ENCODE measurements around the gene GUCY2F. TPM values are rescaled to one million over a fixed set of nuclear protein-coding genes. Genes with fewer than 3 reads are reported as not detected.

Gene GUCY2F
- total RNA-seq, 1 experiment from 2014 or later: not detected

DNA sequence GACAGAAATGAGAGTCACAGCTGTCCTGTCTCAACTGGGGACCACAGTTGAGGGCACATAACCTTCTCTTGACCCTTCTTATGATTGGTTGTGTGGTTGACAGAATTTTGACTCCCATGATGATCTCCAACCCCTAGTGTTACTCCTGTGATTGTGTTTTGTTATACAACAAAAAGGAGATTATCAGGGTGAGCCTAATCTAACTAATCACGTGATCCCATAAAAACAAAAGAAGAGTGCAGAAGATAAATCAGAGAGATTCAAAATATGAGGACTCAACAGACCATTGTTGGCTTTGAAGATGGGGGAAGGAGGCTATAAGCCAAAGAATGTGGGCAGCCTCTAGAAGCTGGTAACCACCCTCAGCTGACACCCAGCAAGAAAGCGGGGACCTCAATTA lies 72.7 kb downstream of the GUCY2F start:
- no peak for DNase-seq (ENCODE audit: low read depth, low spot score)
- in situ Hi-C loops (cut with HindIII; ENCODE audit: low pct_unique_long_range_greater_than_20kb, low sequenced_read_pairs): no loop called here

DNA sequence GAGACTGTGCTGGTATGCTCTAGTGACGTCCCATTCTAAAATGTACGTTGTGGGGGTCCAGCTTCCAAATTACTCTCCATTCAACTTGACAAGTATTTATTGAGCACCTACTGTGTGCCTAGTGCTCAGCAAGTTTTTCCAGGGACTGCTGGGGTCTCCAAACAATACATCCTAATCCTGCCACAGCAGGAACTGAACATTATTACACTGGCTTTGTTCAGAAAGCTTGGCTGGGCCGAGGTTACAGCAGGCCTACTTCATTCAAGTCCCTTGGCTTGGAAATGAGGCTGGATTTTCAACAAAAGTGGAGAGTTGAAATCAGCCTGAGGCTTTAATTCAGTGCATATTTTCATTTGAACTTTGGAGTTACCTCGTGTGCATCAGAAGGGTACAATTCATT lies 78.0 kb downstream of the GUCY2F start:
- in situ Hi-C loops (cut with HindIII; ENCODE audit: low pct_unique_long_range_greater_than_20kb, low sequenced_read_pairs): no loop called here
- no peak for DNase-seq (ENCODE audit: low read depth, low spot score)

DNA sequence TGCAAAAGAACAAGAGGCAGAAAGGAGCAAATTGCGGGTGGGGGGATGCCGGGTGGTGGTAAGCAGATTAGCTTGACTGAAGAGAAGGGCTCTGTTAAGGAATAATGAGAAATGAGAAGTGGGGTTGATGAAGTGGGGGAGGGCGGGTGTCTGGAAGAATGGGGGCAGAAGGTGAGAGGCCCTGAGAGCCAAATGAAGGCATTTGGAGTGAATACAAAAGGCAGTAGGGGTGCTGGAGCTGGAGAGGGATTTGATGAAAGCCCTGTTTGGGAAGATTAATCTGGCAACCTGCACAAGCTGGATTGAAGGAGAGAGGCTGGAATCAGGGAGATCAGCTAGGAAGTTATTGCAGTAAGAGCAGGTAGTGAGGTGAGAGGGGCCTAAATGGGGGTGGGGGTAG lies 82.1 kb downstream of the GUCY2F start:
- in situ Hi-C loops (cut with HindIII; ENCODE audit: low pct_unique_long_range_greater_than_20kb, low sequenced_read_pairs): no loop called here
- no peak for DNase-seq (ENCODE audit: low read depth, low spot score)

DNA sequence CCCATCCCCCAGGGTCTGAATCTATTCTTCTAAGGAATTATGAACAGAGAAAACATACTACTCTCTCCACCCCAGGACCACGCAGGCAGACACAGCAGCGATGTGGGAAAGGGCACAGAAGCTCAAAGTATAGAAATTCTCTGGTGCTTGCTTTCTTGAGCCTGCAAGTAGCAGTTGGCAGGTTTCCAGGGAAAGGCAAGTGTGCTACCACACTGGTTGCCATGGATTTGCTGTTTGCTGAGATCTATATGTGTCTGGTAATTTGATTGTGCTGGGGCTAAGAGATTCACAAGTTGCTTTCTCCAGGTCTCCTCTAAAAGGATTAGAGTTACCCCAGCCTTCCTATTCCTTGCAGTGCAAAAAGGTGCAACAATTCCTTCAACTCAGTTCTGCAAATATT lies 83.1 kb downstream of the GUCY2F start:
- DNase-seq (ENCODE audit: low read depth, low spot score): no peak
- in situ Hi-C loops (cut with HindIII; ENCODE audit: low pct_unique_long_range_greater_than_20kb, low sequenced_read_pairs): no loop called here

DNA sequence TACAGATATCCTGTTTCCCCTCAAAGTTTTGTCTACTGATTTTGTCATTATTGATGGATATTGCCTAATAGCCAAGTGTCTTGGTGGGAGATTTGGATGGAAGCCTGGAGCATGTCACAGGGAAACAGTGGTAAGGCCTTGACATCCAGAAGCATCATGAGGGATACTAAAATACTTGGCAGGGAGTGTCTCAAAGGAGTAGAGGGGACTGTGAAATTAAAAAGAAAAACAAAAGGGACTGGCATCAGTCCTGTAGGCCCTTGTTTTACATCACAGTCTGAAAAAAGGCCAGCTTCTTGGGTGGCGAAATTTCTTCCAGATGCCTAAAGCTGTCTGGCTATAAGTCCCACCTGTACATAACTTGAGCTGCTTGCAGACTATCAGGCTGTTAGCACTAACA lies 83.8 kb downstream of the GUCY2F start:
- DNase-seq (ENCODE audit: low read depth, low spot score): no peak
- in situ Hi-C loops (cut with HindIII; ENCODE audit: low pct_unique_long_range_greater_than_20kb, low sequenced_read_pairs): no loop called here

DNA sequence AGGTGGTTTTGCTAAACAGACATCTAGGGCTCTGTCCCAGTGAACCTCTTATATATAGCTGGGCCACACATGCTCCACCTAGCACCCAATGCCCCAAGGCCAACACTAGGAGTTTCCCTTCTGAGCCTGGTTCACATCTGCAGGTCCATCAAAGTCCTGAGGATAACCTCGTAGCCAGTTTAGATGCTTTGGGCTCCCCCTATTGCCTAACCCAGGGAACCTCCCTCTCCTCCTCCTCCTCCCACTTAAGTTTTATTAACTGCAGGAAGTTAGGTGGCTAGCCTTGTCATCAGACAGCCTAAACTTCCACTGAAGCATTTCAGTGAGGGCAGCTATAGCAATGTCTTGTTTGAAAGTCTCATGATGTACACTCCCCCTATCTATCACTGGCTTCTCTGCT lies 88.0 kb downstream of the GUCY2F start:
- in situ Hi-C loops (cut with HindIII; ENCODE audit: low pct_unique_long_range_greater_than_20kb, low sequenced_read_pairs): no loop called here
- peak; percentile 38 for DNase-seq (ENCODE audit: low read depth, low spot score)

DNA sequence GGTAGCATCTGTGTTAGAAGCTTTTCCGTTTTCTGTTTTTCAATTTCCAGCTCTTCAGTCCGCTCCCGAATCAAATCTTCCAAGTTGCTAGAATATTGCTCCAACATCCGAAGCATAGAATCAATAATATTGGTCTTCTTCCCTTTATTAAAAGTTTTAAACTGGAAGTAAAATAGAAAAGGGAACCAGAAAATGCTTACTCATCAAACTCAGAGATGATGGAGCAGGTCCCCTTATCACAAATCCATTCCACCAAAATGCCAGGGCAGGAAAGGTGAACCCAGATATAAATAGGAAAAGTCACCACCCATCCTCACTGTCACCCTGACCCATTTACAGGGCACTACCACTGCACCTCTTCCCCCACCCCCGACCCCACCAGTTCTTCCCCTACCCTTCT lies 89.0 kb downstream of the GUCY2F start:
- in situ Hi-C loops (cut with HindIII; ENCODE audit: low pct_unique_long_range_greater_than_20kb, low sequenced_read_pairs): no loop called here
- DNase-seq (ENCODE audit: low read depth, low spot score): no peak

DNA sequence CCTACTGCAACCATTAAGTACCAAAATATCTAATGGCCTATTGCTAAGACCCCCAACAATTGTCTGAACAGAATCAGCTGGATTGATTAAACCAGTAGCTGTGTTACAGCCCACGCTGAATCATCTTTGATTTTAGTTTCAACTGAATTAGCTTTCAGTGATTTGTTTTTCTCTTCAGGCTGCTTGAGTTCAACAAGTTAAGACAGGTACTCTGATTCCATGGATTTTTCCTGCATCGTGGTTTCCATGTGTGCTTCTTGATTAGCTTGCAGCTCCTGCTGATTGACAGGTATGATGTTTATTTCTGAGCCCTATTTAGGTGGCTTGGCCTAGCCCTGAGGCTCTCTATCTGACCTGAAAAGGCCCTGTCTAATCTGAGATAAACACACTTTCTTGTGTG lies 91.3 kb downstream of the GUCY2F start:
- no peak for DNase-seq (ENCODE audit: low read depth, low spot score)
- in situ Hi-C loops (cut with HindIII; ENCODE audit: low pct_unique_long_range_greater_than_20kb, low sequenced_read_pairs): no loop called here

DNA sequence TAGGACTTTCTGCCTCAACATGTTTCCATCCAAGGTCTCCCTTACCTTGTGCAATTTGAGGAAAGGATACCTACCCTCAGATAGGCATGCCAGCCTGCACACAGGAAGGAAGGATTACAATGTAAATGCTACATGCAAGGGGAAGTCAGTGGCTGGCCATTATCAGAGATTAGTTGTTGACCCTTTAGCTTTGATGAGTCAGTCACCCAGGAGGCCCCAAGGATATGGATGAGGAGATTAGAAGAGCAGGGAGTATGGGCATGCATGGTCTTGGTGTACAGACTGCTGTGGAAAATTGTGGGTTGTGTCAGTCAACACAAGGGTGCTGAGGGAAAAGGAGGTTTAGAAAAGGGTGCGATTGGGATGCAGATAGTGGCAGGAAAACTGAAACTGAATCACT lies 92.0 kb downstream of the GUCY2F start:
- in situ Hi-C loops (cut with HindIII; ENCODE audit: low pct_unique_long_range_greater_than_20kb, low sequenced_read_pairs): no loop called here
- DNase-seq (ENCODE audit: low read depth, low spot score): no peak

DNA sequence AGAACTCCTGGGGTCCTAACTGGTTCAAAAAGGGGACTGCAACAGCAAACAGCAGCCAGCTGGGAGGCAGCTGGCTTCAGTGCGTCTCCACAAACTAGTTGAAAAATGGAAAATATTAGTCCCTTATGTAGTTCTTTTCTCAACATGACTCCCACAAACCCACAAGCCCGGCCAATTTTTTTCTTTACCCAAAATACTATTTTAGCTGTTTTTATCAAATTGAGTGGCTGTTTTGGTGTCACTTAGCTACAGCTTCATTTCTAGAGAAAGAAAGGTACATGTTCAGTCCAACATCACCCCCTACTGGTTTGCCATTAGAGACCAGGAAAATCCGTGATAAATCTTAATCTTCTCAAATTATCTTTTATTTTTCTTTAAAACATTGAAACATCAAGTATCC lies 97.2 kb downstream of the GUCY2F start:
- DNase-seq (ENCODE audit: low read depth, low spot score): peak; percentile 44
- in situ Hi-C loops (cut with HindIII; ENCODE audit: low pct_unique_long_range_greater_than_20kb, low sequenced_read_pairs): no loop called here

DNA sequence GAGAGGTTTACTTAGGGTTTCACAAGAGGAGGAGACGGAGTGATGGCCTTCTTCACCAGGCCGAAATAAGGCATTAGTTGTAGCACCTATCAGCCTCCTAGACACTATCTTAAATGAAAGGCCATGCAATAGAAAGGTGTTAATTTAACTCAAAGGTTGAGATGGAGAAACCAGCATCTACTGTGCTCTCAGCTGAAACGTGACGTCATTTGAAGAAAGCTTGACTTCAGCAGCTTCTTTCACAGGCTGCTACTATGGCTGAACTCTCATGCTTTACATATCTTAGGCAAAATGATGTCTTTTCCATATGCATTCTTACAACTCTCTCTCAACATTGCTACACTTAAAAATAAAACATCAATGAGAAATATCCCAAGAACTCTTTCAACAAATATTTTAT lies 99.6 kb downstream of the GUCY2F start:
- no peak for DNase-seq (ENCODE audit: low read depth, low spot score)
- in situ Hi-C loops (cut with HindIII; ENCODE audit: low pct_unique_long_range_greater_than_20kb, low sequenced_read_pairs): no loop called here

DNA sequence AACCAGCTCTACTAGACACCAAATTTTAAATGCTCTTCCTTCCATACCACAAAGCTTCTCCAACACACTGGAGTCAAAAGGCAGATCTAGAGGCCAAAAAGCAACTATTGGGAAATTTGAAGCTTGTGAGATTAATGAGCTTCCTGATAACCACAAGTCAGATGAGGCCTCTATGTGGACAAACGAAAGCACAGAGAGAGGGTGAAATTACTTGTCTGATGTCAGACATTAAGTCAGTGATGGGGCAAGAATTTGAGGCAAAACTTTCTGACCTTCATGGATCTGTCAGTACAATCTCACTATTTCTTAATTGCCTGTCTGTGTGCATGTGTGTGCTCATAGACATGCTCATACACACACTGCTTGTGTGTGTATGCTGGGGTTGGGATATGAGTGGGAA lies 103.6 kb downstream of the GUCY2F start:
- in situ Hi-C loops (cut with HindIII; ENCODE audit: low pct_unique_long_range_greater_than_20kb, low sequenced_read_pairs): no loop called here
- no peak for DNase-seq (ENCODE audit: low read depth, low spot score)

DNA sequence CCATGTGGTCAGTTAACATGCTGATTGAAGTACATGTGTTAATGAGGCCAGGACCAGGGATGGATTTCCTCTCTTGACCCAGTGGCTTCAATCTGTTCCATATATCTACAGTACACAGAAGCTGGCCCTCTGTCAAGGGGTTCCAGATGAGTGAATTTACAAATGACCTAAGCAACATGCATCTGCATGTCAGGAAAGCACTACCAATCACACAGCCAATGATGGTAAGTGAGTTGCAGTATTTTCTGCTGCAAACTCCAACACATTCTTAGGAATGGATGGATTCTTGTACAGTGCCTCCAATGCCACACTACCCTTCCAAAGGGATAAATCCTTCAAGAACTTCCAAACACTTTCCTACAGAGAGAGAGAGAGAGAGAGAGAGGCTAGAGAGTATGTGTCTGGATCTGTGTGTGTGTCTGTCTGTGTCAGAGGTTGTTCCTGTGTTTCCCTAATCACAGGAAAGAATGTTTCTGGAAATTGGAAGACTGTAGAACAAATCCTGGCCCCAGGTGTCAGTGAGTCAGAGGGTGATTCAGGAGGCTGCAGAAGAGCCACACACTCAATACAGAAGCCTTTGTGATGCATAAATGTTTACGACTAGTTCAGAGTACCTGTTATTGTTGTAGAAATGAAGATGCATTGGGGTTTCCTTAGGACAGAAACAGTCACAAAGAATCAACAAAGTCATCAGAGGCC lies 107.5 kb downstream of the GUCY2F start:
- in situ Hi-C loops (cut with HindIII; ENCODE audit: low pct_unique_long_range_greater_than_20kb, low sequenced_read_pairs): no loop called here
- DNase-seq (ENCODE audit: low read depth, low spot score): no peak

DNA sequence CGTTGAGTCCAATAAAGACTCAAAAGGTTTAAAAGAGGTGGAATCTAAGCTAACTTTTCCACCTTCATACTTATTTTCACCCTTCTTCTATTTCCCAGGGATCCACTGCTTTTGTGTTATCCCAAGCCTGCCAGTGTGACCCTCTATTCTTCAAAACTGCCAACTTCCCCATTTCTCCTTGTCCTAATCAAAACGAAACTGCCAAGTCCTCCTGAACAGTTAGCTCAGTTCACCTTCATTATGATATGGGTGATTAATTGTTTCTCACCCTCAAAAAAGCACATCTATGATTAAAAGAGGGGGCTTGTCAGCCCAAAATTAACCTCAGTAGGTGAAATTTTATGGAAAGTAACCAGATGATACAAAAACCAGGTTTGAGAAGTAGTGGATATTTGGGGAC lies 108.4 kb downstream of the GUCY2F start:
- no peak for DNase-seq (ENCODE audit: low read depth, low spot score)
- in situ Hi-C loops (cut with HindIII; ENCODE audit: low pct_unique_long_range_greater_than_20kb, low sequenced_read_pairs): no loop called here

DNA sequence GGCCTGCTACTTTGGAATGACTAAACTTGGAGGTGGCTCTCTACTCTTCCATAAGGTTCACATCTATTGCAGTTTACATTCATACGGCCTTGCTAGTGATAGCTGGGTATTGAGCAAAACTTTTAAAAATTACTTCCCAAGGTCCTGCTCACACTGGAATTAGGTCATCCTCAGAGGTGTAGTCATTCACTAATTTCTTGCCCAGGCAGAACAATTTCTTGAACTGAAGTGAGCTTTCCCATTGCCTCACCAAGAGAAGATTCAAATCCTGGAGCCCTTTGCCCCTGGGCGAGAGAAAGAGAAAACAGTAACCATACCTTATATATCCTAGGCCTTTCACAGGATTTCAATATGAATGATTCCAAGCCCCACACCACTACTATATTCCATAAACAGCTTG lies 109.2 kb downstream of the GUCY2F start:
- no peak for DNase-seq (ENCODE audit: low read depth, low spot score)
- in situ Hi-C loops (cut with HindIII; ENCODE audit: low pct_unique_long_range_greater_than_20kb, low sequenced_read_pairs): no loop called here

DNA sequence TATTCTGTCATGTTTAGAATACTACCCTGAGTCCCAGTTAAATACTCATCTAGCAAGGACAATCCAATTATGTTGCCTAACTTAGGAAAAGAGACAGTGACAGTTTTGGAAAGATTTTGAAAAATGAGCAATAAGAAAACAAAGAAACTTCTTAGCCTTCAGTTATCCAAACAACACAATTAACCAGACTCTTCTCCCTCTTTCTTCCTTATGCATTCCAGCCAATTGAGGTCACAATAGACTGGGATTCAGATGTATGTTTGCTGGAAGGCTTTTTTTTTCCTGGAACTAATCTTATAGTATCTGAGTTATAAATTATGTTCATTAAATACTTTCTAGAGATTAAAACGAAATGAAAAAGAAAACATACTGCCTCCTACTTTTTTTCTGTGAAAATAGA lies 109.6 kb downstream of the GUCY2F start:
- in situ Hi-C loops (cut with HindIII; ENCODE audit: low pct_unique_long_range_greater_than_20kb, low sequenced_read_pairs): no loop called here

DNA sequence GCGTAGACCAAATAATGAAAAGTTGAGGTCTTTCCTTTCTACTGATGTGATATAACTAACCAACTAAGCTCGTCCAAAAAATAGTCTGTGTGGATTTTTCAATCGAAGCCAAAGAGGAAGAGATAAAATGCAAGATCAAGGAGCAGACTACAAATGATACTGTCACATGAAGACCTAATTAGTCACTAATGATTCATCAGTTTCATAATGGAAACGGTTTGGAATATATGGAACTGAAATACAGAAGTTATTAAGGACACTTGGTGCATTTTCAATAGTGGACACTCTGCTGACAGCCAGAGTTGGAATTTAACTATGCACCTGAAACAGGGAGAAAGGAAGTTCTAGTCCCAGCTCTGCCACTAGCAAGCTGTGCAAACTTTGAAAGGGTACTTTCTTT lies 119.8 kb downstream of the GUCY2F start:
- no peak for DNase-seq (ENCODE audit: low read depth, low spot score)
- in situ Hi-C loops (cut with HindIII; ENCODE audit: low pct_unique_long_range_greater_than_20kb, low sequenced_read_pairs): no loop called here

More for the DNA sequence above, 109.6 kb downstream of the GUCY2F start:
- no peak for DNase-seq (ENCODE audit: low read depth, low spot score)

DNA sequence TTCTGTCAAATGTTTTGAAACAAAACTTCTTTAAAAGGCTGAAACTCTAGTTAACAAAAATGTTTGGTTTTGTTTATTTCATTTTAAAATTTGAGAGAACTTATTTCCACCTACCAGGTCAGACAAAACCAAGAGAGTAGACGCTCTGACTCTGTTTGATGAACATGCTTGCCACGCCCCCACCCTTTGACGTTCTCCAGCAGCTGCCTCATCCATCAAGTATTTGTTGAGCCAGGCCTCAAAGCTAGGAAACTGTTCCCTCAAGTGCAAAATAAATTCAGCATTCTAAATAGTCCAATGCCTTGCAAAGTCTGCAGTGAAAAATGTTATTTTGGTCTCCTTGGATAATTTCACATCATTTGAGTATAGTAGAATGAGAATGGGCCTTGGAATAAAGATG lies 121.6 kb downstream of the GUCY2F start:
- in situ Hi-C loops (cut with HindIII; ENCODE audit: low pct_unique_long_range_greater_than_20kb, low sequenced_read_pairs): no loop called here
- DNase-seq (ENCODE audit: low read depth, low spot score): no peak

DNA sequence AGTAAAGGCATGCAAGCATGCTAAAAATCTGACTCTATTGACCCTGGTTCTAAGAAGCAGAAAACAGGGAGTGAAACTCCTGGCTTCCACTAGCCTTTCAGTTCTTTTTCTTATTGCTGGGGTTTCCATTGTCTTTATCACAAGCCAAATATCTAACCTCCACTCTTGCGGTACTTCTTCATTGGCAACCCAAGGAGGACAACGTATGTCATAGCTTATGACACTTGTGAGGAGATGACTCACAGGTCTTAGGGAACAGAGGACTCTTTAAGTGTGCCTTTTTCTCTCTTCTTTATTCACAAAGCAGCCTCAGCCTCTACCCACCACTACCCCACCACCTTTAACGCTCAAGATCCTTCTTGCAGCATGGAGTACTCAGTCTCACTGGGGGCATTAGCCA lies 124.2 kb downstream of the GUCY2F start:
- peak; percentile 1 for DNase-seq (ENCODE audit: low read depth, low spot score)
- in situ Hi-C loops (cut with HindIII; ENCODE audit: low pct_unique_long_range_greater_than_20kb, low sequenced_read_pairs): no loop called here

DNA sequence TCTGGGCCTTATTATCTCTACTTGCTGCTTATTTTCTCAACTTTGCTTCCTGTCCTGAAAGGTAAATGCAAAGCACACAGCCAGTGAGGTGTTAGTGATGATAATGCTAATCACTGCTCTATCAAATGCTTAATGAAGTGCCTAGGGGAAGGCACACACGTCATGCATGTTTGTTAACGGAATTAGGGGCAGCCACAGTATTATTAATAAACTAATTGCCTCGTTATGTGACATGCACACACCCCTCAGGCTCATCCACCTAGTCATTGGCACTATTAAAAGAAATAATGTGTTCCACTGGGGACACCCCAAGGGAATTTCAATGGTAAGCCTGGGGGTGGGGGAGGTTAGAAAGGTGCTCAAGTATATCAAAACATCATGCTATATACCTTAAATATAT lies 125.2 kb downstream of the GUCY2F start:
- no peak for DNase-seq (ENCODE audit: low read depth, low spot score)
- in situ Hi-C loops (cut with HindIII; ENCODE audit: low pct_unique_long_range_greater_than_20kb, low sequenced_read_pairs): no loop called here
